HG02884 (cell line): ENCODE results near the gene DONSON.
A peak's percentile ranks its signal among the peaks of the same experiment; 100 is the strongest.

Experiments used
- ATAC-seq: cut with Tn5 transposase; IDR thresholded peaks from one replicate; pipeline ENCODE4 v1.9.1; 2021; ENCODE audit warnings: mild to moderate bottlenecking, moderate library complexity; ENCODE audit not compliant: unreplicated experiment

The DONSON gene

GRCh38 chr21:33562389-33562788 is 26.1 kb downstream of the DONSON start:
- ATAC-seq: no peak

- ATAC-seq: no peak
These were observed 27.1 kb downstream of the DONSON start for GRCh38 chr21:33561373-33561772.

DNA sequence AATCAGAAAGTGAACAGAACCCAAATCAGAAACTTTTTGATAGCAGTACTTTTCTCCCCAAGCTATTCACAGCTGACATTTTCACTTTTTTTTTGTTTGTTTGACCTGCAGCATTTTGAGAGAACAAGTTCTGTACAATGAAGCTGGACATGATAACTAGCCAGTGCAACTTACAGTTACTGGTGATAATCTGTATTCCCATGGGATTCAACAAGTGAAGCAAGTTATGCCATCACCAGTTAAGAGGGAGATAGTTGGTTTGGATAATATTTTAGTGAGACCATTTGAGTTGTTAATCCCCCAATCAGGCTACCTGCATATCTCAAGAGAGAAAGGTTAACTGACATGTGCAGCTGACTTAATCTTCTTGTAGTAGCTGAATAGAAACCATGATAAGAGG is 27.5 kb downstream of the DONSON start:
- ATAC-seq: no peak

- no peak for ATAC-seq
These were observed 28.7 kb downstream of the DONSON start for GRCh38 chr21:33559813-33560212.

DNA sequence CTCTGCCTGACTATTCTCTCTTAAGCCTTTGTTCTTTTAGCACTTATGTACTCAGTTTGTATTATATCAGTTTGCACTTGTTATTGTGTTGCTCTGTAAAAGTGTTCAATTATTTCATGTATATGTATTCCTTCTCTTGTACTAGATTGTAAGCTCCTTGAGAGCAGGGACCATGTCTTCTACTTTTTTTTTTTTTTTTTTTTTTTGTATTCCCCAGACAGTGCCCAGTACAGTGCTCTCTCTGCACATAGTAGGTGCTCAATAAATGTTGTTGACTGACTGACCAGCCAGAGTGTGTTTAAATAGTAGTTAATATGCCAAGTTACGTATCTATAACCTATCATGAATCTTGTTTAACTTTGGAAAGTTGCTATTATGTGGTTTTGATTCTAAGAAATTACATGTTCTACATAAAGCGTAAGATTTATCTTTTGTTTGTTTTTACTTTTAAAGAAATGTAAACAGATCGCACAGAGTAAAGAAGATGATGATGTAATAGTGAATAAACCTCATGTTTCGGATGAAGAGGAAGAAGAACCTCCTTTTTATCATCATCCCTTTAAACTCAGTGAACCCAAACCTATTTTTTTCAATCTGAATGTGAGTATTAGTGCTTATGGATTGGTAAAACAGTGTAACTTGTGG is 29.6 kb downstream of the DONSON start:
- no peak for ATAC-seq

DNA sequence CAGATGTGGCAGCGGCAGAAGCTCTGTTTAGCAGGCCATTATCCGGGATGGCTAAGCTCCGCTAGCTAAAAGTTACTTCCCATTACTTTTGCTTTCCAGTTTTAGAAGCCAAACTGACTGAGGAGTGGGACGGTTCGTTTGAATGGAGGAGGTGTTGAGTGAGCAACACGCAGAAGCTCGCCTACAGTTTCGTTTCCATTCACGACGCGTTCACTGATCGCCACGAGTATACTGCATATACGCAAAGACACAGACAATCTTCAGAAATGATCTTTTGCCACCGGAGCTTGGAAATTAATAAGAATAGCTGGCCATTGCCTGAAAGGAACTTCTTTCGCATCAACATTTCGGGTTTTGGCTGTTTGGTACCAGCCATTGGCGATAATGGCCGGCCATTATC is 31.0 kb downstream of the DONSON start:
- no peak for ATAC-seq

GRCh38 chr21:33554982-33555344 is 33.5 kb downstream of the DONSON start:
- ATAC-seq: no peak

GRCh38 chr21:33554236-33554981 is 34.1 kb downstream of the DONSON start:
- ATAC-seq: no peak

DNA sequence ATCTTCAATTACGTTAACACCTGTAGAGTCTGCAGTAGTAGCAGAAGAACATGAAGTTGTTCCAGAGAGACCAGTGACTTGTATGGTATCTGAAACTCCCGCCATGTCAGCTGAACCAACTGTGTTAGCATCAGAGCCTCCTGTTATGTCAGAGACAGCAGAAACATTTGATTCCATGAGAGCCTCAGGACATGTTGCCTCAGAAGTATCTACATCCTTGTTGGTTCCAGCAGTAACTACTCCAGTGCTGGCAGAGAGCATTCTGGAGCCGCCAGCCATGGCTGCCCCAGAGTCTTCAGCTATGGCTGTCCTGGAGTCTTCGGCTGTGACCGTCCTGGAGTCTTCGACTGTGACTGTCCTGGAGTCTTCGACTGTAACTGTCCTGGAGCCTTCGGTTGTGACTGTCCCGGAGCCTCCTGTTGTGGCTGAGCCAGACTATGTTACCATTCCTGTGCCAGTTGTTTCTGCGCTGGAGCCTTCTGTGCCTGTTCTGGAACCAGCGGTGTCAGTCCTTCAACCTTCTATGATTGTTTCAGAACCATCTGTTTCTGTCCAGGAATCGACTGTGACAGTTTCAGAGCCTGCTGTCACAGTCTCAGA is 35.4 kb downstream of the DONSON start:
- ATAC-seq: no peak

DNA sequence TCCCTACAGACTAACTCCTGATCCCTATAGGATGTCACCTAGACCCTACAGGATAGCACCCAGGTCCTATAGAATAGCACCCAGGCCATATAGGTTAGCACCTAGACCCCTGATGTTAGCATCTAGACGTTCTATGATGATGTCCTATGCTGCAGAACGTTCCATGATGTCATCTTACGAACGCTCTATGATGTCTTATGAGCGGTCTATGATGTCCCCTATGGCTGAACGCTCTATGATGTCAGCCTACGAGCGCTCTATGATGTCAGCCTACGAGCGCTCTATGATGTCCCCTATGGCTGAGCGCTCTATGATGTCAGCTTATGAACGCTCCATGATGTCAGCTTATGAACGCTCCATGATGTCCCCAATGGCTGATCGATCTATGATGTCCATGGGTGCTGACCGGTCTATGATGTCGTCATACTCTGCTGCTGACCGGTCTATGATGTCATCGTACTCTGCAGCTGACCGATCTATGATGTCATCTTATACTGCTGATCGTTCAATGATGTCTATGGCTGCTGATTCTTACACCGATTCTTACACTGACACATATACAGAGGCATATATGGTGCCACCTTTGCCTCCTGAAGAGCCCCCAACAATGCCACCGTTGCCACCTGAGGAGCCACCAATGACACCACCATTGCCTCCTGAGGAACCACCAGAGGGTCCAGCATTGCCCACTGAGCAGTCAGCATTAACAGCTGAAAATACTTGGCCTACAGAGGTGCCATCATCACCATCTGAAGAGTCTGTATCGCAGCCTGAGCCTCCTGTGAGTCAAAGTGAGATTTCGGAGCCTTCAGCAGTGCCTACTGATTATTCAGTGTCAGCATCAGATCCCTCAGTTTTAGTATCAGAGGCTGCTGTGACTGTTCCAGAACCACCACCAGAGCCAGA is 36.1 kb downstream of the DONSON start:
- ATAC-seq: no peak

GRCh38 chr21:33551664-33552063 is 36.8 kb downstream of the DONSON start:
- ATAC-seq: no peak

DNA sequence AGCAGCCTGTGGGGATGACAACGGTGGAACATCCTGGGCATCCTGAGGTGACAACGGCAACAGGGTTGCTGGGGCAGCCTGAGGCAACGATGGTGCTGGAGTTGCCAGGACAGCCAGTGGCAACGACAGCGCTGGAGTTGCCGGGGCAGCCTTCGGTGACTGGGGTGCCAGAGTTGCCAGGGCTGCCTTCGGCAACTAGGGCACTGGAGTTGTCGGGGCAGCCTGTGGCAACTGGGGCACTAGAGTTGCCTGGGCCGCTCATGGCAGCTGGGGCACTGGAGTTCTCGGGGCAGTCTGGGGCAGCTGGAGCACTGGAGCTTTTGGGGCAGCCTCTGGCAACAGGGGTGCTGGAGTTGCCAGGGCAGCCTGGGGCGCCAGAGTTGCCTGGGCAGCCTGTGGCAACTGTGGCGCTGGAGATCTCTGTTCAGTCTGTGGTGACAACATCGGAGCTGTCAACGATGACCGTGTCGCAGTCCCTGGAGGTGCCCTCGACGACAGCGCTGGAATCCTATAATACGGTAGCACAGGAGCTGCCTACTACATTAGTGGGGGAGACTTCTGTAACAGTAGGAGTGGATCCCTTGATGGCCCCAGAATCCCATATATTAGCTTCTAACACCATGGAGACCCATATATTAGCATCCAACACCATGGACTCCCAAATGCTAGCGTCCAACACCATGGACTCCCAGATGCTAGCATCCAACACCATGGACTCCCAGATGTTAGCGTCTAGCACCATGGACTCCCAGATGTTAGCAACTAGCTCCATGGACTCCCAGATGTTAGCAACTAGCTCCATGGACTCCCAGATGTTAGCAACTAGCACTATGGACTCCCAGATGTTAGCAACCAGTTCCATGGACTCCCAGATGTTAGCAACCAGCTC is 37.5 kb downstream of the DONSON start:
- no peak for ATAC-seq

GRCh38 chr21:33549848-33550771 is 38.4 kb downstream of the DONSON start:
- no peak for ATAC-seq

GRCh38 chr21:33546086-33546485 is 42.4 kb downstream of the DONSON start:
- no peak for ATAC-seq

GRCh38 chr21:33544451-33545195 is 43.9 kb downstream of the DONSON start:
- no peak for ATAC-seq

- ATAC-seq: no peak
These were observed 44.9 kb downstream of the DONSON start for GRCh38 chr21:33543505-33544129.

GRCh38 chr21:33542640-33543504 is 45.6 kb downstream of the DONSON start, which contains the start of gene SON:
Gene SON, plus strand, starts transcription at chr21:33543038. Its CDS starts 55 bp downstream, at chr21:33543093.
- peak; percentile 90 for ATAC-seq
